Measurements from ENCODE around the gene ISM1. TPM values are rescaled to one million over a fixed set of nuclear protein-coding genes. Genes with fewer than 3 reads are reported as not detected.

The ISM1 gene
- total and polyA plus RNA-seq, 2 of the 13 experiments (the other 11 are each of a cell fraction or from before 2014, with no cell fraction given) = 0.40 to 1.4 TPM

GRCh38 chr20:13221673-13222318, 722 bp downstream of the ISM1 start (continued):
- TF ChIP-seq NFAT5 (CRISPR knock-in tag; IDR thresholded peaks at IDR 0.05) (peak; percentile 84; the same call in 1 of the 2 replicates), ZNF772 (CRISPR knock-in tag; IDR thresholded peaks at IDR 0.05) (peak; percentile 67; the same call in 1 of the 2 replicates), ZNF264 (CRISPR knock-in tag; IDR thresholded peaks at IDR 0.05) (no peak), SRY (CRISPR knock-in tag; IDR thresholded peaks at IDR 0.05) (peak; percentile 73; the same call in 1 of the 2 replicates), ZNF468 (CRISPR knock-in tag; IDR thresholded peaks at IDR 0.05) (peak; percentile 91), MAX (IDR thresholded peaks at IDR 0.05) (peak; percentile 76), TMF1 (CRISPR knock-in tag; IDR thresholded peaks at IDR 0.05; ENCODE audit: low read depth) (peak; percentile 57; the same call in 1 of the 2 replicates), ARNT2 (CRISPR knock-in tag; IDR thresholded peaks at IDR 0.05; ENCODE audit: low read depth) (peak; percentile 96), AGO2 (optimal IDR thresholded peaks at IDR 0.05; ENCODE audit: low read depth, low read length) (peak; percentile 90), SAP130 (CRISPR knock-in tag; IDR thresholded peaks at IDR 0.05; ENCODE audit: low read depth) (peak; percentile 62; the same call in 1 of the 2 replicates), BHLHE40 (IDR thresholded peaks at IDR 0.05; ENCODE audit: low read length) (peak; percentile 74; the same call in 1 of the 2 replicates), ZNF574 (CRISPR knock-in tag; IDR thresholded peaks at IDR 0.05) (peak; percentile 82), KLF15 (CRISPR knock-in tag; IDR thresholded peaks at IDR 0.05; ENCODE audit: borderline replicate concordance) (peak; percentile 54; the same call in 1 of the 2 replicates), TAF1 (CRISPR knock-in tag; IDR thresholded peaks at IDR 0.05) (peak; percentile 73), ZNF619 (CRISPR knock-in tag; IDR thresholded peaks at IDR 0.05) (no peak), ZNF556 (CRISPR knock-in tag; IDR thresholded peaks at IDR 0.05; ENCODE audit: borderline replicate concordance) (no peak), GABPB1 (CRISPR knock-in tag; IDR thresholded peaks at IDR 0.05) (peak; percentile 59; the same call in 1 of the 2 replicates), ZFP62 (CRISPR knock-in tag; IDR thresholded peaks at IDR 0.05) (no peak), ZNF709 (CRISPR knock-in tag; IDR thresholded peaks at IDR 0.05) (0 out of 2 replicates have a peak, but pooled peaks have one; percentile 60), ZNF777 (CRISPR knock-in tag; IDR thresholded peaks at IDR 0.05) (peak; percentile 98), NBN (conservative IDR thresholded peaks at IDR 0.05) (no peak), NFKB2 (CRISPR knock-in tag; IDR thresholded peaks at IDR 0.05; ENCODE audit: borderline replicate concordance) (peak; percentile 57), RELA (CRISPR knock-in tag; IDR thresholded peaks at IDR 0.05) (peak; percentile 76; the same call in 1 of the 2 replicates), TCF7L2 (IDR thresholded peaks at IDR 0.05; ENCODE audit: low read depth, low read length) (no peak)

All from HepG2 (cell line).